Measurements from ENCODE around the gene FAH.

Gene FAH

GRCh38 chr15:80136854-80137253, 15.9 kb upstream of the FAH start:
- TF ChIP-seq EZH2phosphoT487 (IDR thresholded peaks at IDR 0.05; ENCODE audit: borderline replicate concordance, low read length) = no peak
- TF ChIP-seq CTCF (IDR thresholded peaks at IDR 0.05; ENCODE audit: low read depth, low read length, poor library complexity, severe bottlenecking) = no peak
- Histone ChIP-seq H3K36me3 (ENCODE audit: control insufficient read depth, low read length) (peaks cover 43% of the 10 kb centered on the region), H3K4me3 (ENCODE audit: low read length) (no peak overlapping the region), H3K9me3 (ENCODE audit: control insufficient read depth, insufficient read depth, low read length) (no peaks in the 10 kb centered on the region), H3K27me3 (ENCODE audit: control insufficient read depth, low read length) (no peaks in the 10 kb centered on the region), H4K20me1 (ENCODE audit: control insufficient read depth, insufficient read depth, low read depth, low read length) (no peaks in the 10 kb centered on the region), H3K4me1 (ENCODE audit: control insufficient read depth, low read length) (no peaks in the 10 kb centered on the region), H3K9me2 (replicated peaks; ENCODE audit: control insufficient read depth, low read length) (no peaks in the 10 kb centered on the region), H3K79me2 (ENCODE audit: control insufficient read depth, low read length) (no peaks in the 10 kb centered on the region), H3K4me2 (ENCODE audit: low read length) (no peak overlapping the region), H3F3A (ENCODE audit: control insufficient read depth, insufficient read depth) (no peaks in the 10 kb centered on the region), H3K27ac (ENCODE audit: low read depth, low read length) (no peak overlapping the region)

- no peaks in the 10 kb centered on the region for H3K79me2 ChIP-seq (ENCODE audit: control insufficient read depth, low read length)
Observed at GRCh38 chr15:80138961-80139360, 13.8 kb upstream of the FAH start.

GRCh38 chr15:80140909-80141308, 11.9 kb upstream of the FAH start:
- H3K36me3 ChIP-seq (ENCODE audit: control insufficient read depth, low read length) = peaks cover 12% of the 10 kb centered on the region
- no peaks in the 10 kb centered on the region for H3K9me2 ChIP-seq (replicated peaks; ENCODE audit: control insufficient read depth, low read length)
- no peaks in the 10 kb centered on the region for H3K4me1 ChIP-seq (ENCODE audit: control insufficient read depth, low read length)
- H3K79me2 ChIP-seq (ENCODE audit: control insufficient read depth, low read length) = no peaks in the 10 kb centered on the region
- H3K4me2 ChIP-seq (ENCODE audit: low read length) = no peak overlapping the region
- no peaks in the 10 kb centered on the region for H3K9me3 ChIP-seq (ENCODE audit: control insufficient read depth, insufficient read depth, low read length)
- H3K27me3 ChIP-seq (ENCODE audit: control insufficient read depth, low read length) = no peaks in the 10 kb centered on the region
- no peaks in the 10 kb centered on the region for H3F3A ChIP-seq (ENCODE audit: control insufficient read depth, insufficient read depth)
- no peaks in the 10 kb centered on the region for H4K20me1 ChIP-seq (ENCODE audit: control insufficient read depth, insufficient read depth, low read depth, low read length)
- no peak overlapping the region for H3K27ac ChIP-seq (ENCODE audit: low read depth, low read length)
- H3K4me3 ChIP-seq (ENCODE audit: low read length) = no peak overlapping the region
- TF ChIP-seq EZH2phosphoT487 (IDR thresholded peaks at IDR 0.05; ENCODE audit: borderline replicate concordance, low read length) = no peak
- no peak for TF ChIP-seq CTCF (IDR thresholded peaks at IDR 0.05; ENCODE audit: low read depth, low read length, poor library complexity, severe bottlenecking)

More at GRCh38 chr15:80138961-80139360, 13.8 kb upstream of the FAH start:
- Histone ChIP-seq H3K9me2 (replicated peaks; ENCODE audit: control insufficient read depth, low read length) (no peaks in the 10 kb centered on the region), H3F3A (ENCODE audit: control insufficient read depth, insufficient read depth) (no peaks in the 10 kb centered on the region), H3K4me1 (ENCODE audit: control insufficient read depth, low read length) (no peaks in the 10 kb centered on the region), H3K9me3 (ENCODE audit: control insufficient read depth, insufficient read depth, low read length) (no peaks in the 10 kb centered on the region), H3K4me2 (ENCODE audit: low read length) (no peak overlapping the region), H4K20me1 (ENCODE audit: control insufficient read depth, insufficient read depth, low read depth, low read length) (no peaks in the 10 kb centered on the region), H3K36me3 (ENCODE audit: control insufficient read depth, low read length) (peaks cover 26% of the 10 kb centered on the region), H3K27me3 (ENCODE audit: control insufficient read depth, low read length) (no peaks in the 10 kb centered on the region), H3K4me3 (ENCODE audit: low read length) (no peak overlapping the region), H3K27ac (ENCODE audit: low read depth, low read length) (no peak overlapping the region)
- TF ChIP-seq CTCF (IDR thresholded peaks at IDR 0.05; ENCODE audit: low read depth, low read length, poor library complexity, severe bottlenecking) = no peak
- no peak for TF ChIP-seq EZH2phosphoT487 (IDR thresholded peaks at IDR 0.05; ENCODE audit: borderline replicate concordance, low read length)

All from DOHH2 (cell line).